CD4-positive, alpha-beta T cell treated with Interleukin-4 for 1 hour (primary cell): Measurements from ENCODE around the gene DCANP1.
A peak's percentile ranks its signal among the peaks of the same experiment; 100 is the strongest.

Experiments used
- DNase-seq, 2 donors: peaks; one replicate each; pipeline ENCODE4 v3.0.0-alpha.2; 2020 to 2022

DCANP1 gene

DNA sequence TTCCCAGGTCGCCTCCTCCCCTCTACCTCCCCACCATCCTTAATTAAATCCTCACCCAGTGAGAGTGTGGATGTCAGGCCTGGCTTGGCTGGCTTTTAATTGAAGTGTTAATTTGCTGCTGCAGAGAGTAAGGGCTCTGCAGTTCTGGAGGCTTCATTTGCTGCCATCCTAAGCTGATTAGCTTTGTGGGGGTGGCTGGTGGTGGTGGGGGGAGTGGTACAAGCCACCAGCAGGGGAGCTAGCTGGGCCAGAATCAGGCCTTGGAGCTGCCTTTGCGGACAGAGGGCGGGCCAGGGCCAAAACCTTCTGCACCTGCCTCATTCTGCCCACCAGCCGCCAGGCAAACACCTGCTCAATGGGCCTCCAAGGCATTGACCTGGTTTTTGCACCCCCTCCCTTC lies 31.8 kb upstream of the DCANP1 start:
- DNase-seq, result no peak

GRCh38 chr5:135477613-135478066 lies 30.5 kb upstream of the DCANP1 start:
- peak in 1 of 2 donors; percentile 4 for DNase-seq

DNA sequence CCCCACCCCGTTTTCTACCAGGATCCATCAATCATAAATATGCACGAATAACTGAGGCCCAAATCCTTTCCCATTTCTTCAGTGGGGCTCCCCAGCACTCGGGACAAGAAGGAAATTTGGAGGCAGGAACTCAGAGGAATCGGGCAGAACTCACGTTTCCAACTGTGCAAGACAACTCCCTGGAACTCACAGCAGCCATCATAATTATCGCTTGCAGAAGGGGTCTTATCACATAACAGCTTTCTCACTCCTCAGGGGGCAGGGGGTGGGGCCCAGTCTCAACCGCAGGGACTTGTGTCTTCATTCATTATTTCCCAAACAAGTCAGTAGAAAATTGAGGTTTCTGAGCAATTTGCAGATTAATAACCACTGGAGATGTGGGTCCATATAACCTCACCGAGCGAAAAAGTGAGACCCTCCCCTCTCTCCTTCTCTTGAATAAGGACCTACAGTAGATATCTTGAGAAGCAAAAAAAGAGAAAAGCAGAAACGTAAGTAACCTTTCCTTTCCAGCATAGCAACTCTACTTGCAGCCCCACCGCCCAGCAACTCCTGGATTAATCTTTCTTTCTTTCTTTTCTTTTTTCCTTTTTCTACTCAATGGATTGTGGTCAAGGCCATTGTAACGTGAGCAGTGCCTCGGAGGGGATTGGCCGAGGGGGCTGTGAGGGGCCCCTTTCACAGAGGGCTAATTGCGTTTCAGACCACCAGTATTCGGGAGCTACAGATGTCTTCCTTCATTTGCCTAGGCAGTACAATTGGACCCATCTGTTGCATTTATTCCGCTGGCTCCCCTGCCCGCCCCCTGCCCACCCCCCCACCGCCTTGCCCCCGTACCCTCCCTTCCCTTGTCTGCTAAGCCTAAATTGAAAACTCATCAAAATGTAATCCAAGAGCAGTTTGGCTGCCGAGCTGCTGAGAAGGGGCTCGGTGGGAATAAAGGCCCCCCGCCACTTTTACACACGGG lies 29.8 kb upstream of the DCANP1 start:
- peak in 1 of 2 donors; percentile 1 for DNase-seq

DNA sequence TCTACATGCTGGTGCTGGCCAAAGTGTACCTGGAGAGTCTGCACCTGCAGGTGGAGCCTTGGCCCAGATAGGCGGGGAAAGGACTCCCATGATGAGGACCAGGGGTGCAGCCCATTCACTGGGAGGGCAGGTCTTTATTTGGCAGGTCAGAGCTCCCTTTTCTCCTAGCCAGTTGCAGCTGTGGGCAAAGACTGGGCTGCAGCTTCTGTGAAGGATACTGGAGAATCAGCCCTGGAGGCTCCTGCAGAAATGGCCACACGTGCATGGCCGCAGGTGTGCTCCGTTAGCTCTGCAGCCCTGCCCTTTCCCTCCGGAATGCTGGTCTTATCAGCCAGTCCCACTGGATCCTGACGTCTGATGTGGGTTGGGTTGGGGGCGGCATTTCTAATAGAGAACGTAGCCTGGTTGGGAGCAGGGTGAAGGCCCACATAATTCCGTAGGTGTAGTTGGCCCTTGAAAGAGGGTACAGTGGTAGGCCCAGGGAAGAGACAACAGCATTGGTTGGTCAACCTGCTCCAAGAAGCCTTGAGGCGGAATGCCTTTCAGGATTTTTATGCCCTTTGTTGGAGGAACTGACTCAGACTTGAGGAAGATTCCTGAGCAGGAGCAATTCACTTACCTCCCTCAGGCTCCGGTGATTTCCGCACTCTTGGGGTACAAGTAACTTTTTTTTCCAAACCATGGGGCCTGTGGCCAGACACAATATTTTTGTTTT lies 27.0 kb upstream of the DCANP1 start:
- DNase-seq, result no peak

- DNase-seq, result no peak
Observed at GRCh38 chr5:135472141-135472540, 25.0 kb upstream of the DCANP1 start.

GRCh38 chr5:135471726-135472125 lies 24.6 kb upstream of the DCANP1 start:
- no peak for DNase-seq

- DNase-seq, result no peak
Observed at GRCh38 chr5:135469911-135470310, 22.8 kb upstream of the DCANP1 start.

GRCh38 chr5:135468541-135468940 lies 21.4 kb upstream of the DCANP1 start:
- DNase-seq, result no peak

GRCh38 chr5:135467871-135468485 lies 20.8 kb upstream of the DCANP1 start:
- no peak for DNase-seq

DNA sequence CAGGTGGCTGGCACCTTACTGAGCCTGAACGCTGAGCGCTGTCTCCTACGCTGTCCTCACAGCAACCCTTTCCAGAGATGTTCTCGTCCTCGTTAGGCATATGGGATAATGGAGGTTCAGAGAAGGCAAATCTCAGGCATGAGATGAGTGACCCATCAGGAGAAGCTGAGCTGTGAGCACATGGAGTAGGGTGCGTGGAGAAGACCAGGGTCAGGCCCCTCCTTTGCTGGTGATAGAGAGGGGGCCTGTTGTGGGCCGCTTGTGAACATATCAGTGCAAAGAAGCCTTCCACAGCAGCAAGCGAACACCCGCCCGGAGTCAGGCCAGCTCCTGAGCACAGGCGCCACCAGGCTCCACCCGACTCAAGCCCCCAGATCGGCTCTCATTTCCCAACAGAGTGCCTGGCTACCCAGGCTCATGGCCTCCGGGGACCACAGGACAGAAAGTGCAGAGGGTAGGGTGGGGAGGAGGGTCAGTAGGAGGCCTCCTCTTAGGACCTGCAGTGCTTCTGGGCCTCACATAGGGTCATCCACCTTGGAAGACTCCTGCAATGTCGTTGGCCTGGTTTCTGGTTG lies 20.0 kb upstream of the DCANP1 start:
- DNase-seq, result no peak

- peak; percentile 51 to 61 for DNase-seq
Observed at GRCh38 chr5:135466178-135467050, 19.3 kb upstream of the DCANP1 start.

DNA sequence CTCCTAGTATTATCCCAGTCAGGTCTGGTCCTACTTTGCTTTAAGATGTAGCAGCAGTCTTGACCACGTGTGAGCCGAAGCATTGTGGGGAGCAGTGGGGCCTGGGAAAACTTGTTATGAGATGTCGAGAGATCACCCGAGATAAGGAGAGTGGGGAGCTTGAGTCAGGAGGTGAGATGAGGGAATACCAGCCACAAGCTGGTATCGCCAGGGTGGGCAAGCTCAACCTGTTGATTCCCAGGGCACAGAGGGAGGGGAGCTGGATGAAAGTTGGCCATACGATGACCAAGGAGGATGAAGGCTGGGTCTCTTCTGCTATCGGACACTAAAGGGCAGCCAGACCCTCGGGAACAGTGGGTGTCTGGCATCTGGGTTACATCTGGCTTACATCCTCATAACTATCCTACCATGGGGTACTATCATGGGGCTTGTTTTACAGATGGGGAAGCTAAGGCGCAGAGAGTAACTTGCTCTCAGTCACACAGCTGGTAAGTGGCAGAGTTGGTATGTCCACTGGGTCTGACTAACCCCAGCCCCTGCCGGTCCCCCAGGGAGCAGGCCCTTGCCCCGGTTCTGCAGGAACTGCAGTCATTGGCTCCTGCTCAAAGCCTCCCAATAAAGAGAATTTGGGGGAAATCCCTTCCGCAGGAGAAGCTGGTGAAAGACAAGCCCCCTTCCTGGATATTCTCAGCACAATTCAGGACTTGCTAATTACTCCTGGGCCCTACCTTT lies 18.4 kb upstream of the DCANP1 start:
- DNase-seq, result no peak

DNA sequence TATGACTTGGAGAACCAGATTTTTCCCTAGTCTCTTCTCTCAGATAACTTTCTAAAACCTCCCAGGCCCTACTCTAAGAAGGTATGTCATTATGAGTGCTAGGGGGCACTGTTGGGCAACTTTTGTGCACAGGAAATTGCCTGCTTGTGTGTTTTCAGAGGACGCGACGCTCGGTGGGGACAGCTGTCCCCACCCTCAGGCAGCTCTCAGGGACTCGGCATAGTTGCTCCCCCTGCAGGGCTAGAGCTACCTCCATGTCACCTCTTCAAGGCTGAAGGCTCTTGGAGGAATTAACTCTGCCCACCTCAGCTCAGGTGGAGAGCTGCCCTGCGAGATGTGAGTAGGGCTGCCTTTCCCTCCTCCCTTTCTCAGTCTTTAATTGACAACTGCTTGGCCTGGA lies 15.2 kb upstream of the DCANP1 start:
- DNase-seq, result peak; percentile 54

GRCh38 chr5:135461481-135462151 lies 14.5 kb upstream of the DCANP1 start:
- DNase-seq, result no peak

DNA sequence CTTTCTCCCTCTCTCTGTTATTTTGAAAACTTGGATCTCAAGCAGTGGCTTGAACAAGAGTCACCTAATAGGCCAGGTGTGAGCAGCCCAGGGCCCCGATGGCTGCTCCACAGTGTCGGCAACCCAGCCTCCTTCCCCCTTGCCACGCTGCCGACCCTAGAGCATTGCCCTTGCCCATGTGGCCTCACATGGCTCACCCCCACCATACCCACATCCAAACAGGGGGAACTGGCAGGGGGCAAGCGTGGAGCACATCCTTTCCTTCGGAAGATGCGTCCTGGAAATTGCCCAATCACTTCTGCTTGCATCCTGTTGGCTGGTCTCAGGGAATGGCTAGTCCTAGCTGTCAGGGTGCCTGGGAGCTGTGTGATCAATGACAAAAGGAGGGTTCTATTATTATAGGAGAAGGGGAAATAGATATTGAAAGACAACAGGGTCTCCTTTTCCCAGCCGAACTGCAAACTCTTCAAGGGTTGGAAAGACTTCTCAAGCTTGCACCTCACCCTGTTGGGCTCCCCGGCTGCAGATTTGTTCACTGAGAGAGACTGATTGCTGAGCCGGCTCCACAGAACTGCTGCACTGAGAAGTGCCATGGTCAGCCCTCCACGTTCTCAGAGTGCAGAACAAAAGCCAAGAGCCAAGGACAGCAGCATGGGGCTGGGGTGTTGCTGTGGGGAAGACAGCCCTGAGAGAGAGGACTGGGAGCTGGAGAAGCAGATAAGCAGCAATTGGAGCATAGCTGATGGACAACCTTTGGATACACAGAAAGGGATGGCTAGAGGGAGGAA lies 13.3 kb upstream of the DCANP1 start:
- DNase-seq, result peak in 1 of 2 donors; percentile 4

GRCh38 chr5:135458921-135459331 lies 11.8 kb upstream of the DCANP1 start:
- peak in 1 of 2 donors; percentile 9 for DNase-seq

- DNase-seq, result no peak
Observed at GRCh38 chr5:135458356-135458755, 11.2 kb upstream of the DCANP1 start.

GRCh38 chr5:135457424-135458071 lies 10.4 kb upstream of the DCANP1 start:
- peak; percentile 39 to 53 for DNase-seq
